HG03520 (cell line): Measurements from ENCODE around the gene CST1.
A peak's percentile ranks its signal among the peaks of the same experiment; 100 is the strongest.
"Not testable (repeated sequence)": the region's sequence is repeated elsewhere in the genome, so short reads cannot be mapped to it uniquely, and the experiment has no call there.

Experiments
- ATAC-seq: cut with Tn5 transposase; IDR thresholded peaks from one replicate; pipeline ENCODE4 v1.9.1; 2021; ENCODE audit warnings: mild to moderate bottlenecking, moderate library complexity; ENCODE audit not compliant: unreplicated experiment

CST1 gene

GRCh38 chr20:23755131-23755611 lies 4.4 kb upstream of the CST1 start:
- not testable (repeated sequence) for ATAC-seq

- no peak for ATAC-seq
Measured at GRCh38 chr20:23754731-23755130, 4.0 kb upstream of the CST1 start.

DNA sequence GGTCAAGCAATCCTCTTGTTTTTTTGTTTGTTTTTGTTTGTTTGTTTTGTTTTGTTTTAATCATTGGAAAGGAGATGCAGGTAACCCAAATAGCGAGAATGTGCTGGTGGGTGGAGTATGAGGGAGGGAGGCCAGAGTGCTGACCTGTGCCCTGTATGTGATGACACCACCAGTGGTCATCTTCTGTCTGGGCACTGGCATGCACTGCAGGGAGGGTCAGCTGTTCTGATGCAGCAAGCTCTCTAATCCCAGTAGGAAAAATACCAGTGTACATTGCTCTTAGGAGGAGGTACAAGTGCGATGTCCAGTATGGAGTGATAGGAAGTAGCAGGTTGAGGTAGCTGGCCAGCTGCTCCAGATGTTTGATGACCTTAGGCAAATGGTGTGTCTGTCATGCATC lies 2.9 kb upstream of the CST1 start:
- no peak for ATAC-seq

DNA sequence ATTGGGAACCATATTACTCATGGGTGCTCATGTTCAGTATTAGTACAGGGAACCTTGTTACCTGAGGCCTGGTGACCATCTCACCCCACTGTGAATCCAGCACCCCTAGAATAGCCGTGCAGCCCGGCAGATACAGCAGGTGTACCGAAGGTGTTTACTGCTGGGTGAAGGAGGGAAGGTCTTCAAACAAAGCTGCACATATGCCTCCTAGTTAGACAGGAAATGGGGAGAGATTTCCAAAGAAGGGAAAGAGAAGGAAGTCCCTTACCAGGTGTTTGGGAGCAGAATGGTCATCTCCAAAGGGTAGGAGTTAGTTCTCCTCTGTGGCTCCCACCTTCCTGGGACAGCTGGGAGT lies 2.4 kb upstream of the CST1 start:
- ATAC-seq: no peak

GRCh38 chr20:23752481-23753193 lies 1.9 kb upstream of the CST1 start:
- ATAC-seq: no peak

DNA sequence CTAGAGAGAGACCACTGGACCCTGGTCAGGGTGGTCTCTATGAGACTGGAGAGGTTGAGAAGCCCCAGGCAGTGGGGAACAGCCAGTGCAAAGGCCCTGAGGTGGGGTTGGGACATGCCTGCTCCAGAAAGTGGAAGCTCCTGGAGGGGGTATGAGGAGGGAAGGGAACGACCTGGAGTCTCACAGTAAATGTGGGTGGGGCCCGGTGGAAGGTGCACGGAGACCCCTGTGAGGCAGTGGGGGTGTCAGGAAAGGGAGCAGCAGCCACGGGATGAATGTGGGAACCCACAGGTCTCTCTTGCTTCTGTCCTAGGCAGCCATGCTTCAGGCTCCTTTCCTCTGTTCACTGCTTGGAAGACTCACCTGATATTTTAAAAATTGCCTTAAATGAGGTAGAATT lies 1.3 kb upstream of the CST1 start:
- ATAC-seq: no peak

DNA sequence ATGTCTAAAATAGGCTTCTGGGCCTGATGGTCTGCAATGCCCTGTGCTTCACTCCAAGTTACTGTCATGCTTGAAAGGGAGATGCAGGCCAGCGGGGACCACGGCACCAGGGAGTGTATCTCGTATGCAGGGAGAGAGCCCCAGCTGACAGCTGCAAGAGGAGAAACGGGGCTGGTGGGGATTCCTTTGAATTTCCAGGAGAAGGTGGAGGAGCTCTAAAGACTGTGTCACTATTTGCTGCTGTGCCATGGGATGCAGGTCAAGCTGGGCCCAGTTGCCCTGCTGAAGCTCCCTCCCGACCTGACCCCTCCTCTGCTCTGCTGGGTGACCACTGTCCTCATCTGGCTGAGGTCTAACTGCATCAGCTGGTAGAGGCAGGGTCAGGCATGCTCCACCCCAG lies 989 bp downstream of the CST1 start:
- ATAC-seq: no peak

GRCh38 chr20:23748975-23749374 lies 1.8 kb downstream of the CST1 start:
- ATAC-seq: not testable (repeated sequence)

- not testable (repeated sequence) for ATAC-seq
Measured at GRCh38 chr20:23747551-23747950, 3.2 kb downstream of the CST1 start.

DNA sequence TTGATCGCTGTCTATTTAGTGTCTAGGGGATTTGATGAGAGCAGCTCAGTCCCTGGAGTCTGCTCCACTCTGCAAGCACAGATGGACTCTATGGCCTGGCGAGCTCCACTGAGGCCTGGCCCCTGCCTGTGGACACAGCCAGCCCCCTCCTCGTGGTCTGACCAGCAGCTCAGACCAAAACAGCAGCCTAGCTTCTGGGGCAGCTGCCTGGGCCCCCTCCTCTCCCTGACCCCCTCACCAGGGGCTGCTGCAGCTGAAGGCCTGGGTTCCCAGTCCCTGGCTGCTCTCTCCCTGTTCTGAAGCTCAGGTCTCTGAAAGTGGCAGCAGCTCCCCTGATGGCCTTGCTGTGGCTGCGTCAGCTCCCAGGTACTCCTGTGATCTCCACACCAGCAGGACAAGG lies 3.6 kb downstream of the CST1 start:
- not testable (repeated sequence) for ATAC-seq

DNA sequence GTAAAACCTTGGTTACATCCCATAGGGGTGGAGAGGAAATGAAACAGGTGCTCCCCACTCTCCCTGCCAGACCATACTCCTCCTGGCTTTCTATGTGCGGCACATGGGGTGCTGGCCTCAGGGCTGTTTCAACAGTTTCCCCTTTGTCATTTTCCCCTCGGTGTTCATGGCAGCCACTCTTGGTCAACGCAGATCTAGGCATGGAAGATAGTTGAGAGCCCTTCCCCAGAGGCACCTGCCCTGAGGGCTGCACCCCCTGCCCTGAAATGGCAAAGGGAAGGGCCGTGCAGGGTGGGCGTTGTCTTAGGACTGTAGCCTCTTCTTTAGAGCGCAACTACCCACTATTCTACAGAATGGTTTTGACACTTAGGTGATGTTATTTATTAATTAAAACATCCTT lies 4.4 kb downstream of the CST1 start:
- ATAC-seq: no peak

GRCh38 chr20:23745247-23745646 lies 5.5 kb downstream of the CST1 start:
- ATAC-seq: no peak

DNA sequence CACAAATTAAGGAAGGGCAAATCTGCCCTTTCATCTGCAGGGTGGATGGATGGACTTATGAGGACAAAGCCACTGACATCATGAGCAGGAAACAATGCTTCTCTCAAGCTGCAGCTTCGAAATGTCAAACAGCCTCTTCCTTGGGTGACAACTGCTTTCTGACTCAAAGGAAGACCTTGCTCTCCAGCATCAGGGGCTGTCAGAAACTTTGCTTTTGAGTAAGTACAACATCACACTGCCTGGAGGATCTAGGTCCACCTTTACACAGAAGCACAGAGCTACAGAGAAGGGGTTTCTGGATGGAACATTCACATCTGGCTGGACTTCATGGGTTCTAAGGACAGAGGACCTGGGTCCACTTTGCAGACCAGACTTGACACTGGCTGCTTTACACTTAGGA lies 5.9 kb downstream of the CST1 start:
- ATAC-seq: no peak

- not testable (repeated sequence) for ATAC-seq
Measured at GRCh38 chr20:23735391-23735790, 15.3 kb downstream of the CST1 start.

DNA sequence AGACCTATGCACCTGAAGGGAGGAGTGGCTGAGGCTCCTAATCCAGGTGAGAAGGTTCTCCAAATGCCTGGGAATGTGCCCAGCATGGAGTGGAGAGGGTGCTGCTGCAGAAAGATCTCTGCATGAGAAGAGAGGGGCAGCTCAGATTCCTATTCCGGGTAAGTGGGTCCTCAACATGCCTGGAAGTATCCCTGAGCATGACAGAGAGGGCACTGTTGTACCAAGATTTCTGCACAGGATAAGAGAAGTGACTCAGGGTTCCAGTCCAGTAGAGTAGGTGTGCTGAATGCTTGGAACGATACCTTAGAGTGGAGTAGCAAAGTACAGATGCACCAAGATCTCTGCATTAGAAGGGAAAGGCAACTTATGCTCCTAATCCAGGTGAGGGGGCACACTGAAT lies 15.8 kb downstream of the CST1 start:
- ATAC-seq: not testable (repeated sequence)

- ATAC-seq: not testable (repeated sequence)
Measured at GRCh38 chr20:23734440-23734839, 16.3 kb downstream of the CST1 start.

GRCh38 chr20:23727016-23727415 lies 23.7 kb downstream of the CST1 start:
- ATAC-seq: no peak

GRCh38 chr20:23725102-23725501 lies 25.6 kb downstream of the CST1 start:
- no peak for ATAC-seq

DNA sequence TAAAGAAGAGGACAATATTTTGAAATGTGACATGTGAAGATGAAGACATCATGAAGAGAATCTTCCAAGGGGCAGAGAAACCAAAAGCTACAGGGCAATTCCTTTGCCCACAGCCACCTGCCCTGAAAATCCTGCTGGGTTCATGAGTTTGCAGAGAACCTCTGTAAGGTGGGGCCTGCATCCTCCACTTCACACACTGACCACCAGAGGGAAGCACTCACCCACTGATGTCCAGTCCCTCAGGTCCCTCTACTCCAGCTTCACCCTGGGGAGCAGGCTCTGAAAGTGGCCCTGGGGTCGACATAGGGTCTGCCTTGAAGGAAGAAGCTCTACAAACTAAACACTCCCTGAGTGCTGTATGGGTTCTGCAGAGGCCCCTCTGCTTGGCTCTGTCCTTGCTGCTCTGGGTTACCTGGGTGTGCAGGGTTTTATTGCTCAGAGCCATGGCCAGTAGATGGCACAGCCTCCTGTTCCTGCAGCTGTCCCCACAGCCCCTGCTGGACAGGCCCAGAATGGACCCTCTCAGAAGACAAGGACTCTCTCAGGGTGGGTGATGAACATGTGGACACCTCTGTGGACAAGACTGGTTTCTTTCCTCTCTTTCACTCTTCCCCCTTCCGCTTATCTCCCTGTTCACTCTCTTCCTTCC lies 27.0 kb downstream of the CST1 start:
- ATAC-seq: peak; percentile 72

DNA sequence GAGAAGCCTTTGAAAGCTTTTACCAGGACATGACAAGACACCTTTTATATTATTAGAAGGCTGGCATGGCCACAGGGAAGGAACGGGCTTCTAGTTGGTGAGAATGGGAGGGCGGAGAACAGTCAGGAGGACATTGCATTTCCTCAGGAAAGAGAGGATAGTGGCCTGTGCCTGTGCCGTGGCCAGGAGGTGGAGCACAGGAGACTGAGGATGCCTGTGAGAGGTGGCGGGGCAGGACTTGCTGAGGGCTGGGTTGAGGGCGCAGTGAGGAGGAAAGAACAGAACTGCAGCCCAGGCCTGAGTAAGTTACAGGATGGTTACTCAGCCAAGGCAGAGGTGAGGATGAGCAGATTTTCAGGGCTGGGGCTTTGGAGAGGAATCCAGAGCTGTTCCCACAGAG lies 27.9 kb downstream of the CST1 start:
- ATAC-seq: not testable (repeated sequence)

DNA sequence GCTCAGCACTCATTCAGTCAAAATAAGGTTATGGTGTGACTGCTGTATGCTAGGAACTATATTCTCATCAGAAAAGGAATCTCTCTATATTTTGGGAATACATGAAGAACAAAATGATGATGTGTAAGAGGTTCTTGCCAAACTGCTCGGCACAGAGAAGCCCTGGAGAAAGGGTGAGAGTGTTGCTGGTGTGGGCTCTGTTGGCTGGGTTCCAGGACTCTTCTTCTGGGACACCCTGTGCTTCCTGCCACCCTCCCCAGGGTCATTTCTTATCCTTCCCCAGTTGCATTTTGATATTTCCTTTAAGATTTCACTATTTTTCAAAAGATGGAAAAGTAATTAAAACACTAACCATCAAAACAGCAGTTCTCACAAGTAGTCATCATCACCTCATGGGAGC lies 28.8 kb downstream of the CST1 start:
- no peak for ATAC-seq

DNA sequence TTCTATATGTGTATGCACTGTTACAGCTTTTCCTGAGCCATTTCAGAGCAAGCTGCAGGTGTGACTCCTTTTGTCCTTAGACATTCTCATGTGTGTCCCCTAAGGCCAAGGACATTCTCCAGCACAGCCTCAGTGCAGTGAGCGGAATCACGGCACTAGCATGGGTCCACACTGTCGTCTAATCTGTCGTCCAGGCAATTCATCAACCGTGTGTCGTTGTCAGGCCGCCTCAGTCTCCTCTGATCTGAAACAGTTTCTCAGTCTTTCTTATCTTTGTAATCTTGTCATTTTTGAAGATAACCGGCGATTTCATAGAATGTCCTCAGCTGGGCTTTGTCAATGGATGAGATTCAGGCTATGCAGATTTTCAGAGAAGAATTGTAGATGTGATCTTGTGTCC lies 31.4 kb downstream of the CST1 start:
- ATAC-seq: not testable (repeated sequence)

DNA sequence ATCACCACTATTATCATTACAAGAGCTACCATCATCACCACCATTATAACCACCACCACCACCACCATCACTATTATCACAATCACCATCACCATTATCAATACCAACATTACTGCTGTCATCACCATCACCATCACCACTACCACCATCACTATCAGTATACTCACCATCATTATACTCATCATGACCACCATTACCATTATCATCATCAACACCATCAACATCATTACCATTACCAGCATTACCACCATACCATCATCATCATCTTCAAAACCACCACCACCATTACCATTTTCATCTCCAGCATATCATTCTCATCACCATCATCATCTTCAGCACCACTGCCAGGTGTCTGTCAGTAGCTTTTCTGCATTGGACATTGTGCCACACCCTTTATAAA lies 39.0 kb downstream of the CST1 start:
- not testable (repeated sequence) for ATAC-seq
